Uterus (tissue), 2 donors: Measurements from ENCODE around the gene ADSS1.

Experiments
- CTCF ChIP-seq, 4 experiments: fragments of 200-600 bp in 2 of 4; fragments of 450-650 bp in 2 of 4; sonication (generic) in 2 of 4; IDR thresholded peaks; one replicate each; pipeline ENCODE4 v1.5.1; 2016 to 2019; ENCODE audit warnings: antibody characterized with exemption in 4 of 4, mild to moderate bottlenecking in 2 of 4, moderate library complexity in 1 of 4
- POLR2A ChIP-seq, 2 donors: fragments of 450-650 bp; IDR thresholded peaks; one replicate each; pipeline ENCODE4 v1.6.1; 2016; ENCODE audit warnings: antibody characterized with exemption in 2 of 2, mild to moderate bottlenecking in 1 of 2, moderate library complexity in 1 of 2

DNA sequence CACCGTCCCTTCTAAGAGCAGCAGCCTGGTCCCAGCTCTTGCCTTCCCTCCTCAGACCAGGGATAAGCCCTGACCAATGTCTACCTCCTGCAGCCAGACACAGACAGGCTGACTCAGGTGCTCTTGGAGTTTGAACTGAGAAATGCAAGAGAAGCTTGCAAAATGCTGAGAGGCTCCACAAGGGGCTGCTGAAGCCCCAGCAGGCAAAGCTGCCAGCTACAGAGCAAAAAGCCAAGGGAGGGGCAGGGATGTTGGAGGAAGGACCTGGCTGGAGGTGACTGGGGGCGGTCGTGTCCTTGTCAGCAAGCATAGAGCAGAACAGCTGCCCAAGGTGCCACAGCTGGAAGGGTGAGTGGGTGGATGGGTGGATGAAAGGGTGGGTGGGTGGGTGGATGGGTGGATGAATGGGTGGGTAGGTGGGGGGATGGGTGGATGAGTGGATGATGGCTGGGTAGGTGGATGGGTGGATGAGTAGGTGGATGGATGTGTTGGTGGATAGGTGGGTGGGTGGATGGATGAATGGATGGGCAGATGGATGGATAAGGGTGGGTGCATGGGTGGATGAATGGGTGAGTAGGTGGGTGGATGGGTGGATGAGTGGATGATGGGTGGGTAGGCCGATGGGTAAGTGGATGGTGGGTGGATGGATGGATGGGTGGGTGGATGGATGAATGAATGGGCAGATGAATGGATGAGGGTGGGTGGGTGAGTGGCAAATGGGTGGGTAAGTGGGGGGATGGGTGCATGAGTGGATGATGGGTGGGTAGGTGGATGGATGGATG, 38.6 kb upstream of the ADSS1 start:
- TF ChIP-seq CTCF (IDR thresholded peaks at IDR 0.05) (no peak), POLR2A (IDR thresholded peaks at IDR 0.05) (no peak)
